Testis (tissue), 3 donors: Measurements from ENCODE around the gene RPLP2. TPM values are rescaled to one million over a fixed set of nuclear protein-coding genes. Genes with fewer than 3 reads are reported as not detected.

Source experiments
- DNase-seq: peaks from one replicate; pipeline ENCODE4 v3.0.0-alpha.2; 2019
- H3K27ac ChIP-seq, 2 donors: fragments of 200-600 bp; sonication (generic); one replicate each; pipeline ENCODE4 v1.5.1; 2019
- H3K27me3 ChIP-seq: fragments of 200-600 bp; sonication (generic); one replicate; pipeline ENCODE4 v1.5.1; 2019
- H3K36me3 ChIP-seq: fragments of 200-600 bp; sonication (generic); one replicate; pipeline ENCODE4 v1.5.1; 2017; ENCODE audit warnings: low read depth; ENCODE audit errors: missing control alignments
- H3K4me1 ChIP-seq: fragments of 200-600 bp; sonication (generic); one replicate; pipeline ENCODE4 v1.5.1; 2019
- H3K4me3 ChIP-seq, 2 donors: fragments of 200-600 bp; sonication (generic); one replicate each; pipeline ENCODE4 v1.5.1; 2017 to 2019
- H3K9me3 ChIP-seq: fragments of 200-600 bp; sonication (generic); one replicate; pipeline ENCODE4 v1.5.1; 2017
- POLR2A ChIP-seq: fragments of 450-650 bp; IDR thresholded peaks from one replicate; pipeline ENCODE4 v1.6.1; 2017; ENCODE audit warnings: antibody characterized with exemption, mild to moderate bottlenecking, moderate library complexity
- WGBS, 2 donors: methylation state at CpG; one replicate each; pipeline ENCODE4 v1.1.5; 2018; 5-methylcytosine and 5-hydroxymethylcytosine counted together
- intact Hi-C: fragments of 100-400 bp; cut with DNase I; formaldehyde crosslinking; loops from one replicate; pipeline ENCODE4 v1.15.1; 2023; ENCODE audit warnings: low total_unique reads
- polyA plus RNA-seq: library from polyadenylated mRNA; stranded (reverse); fragments of 350-450 nt; fragmentation: Illumina TruSeq; extraction: RNeasy Lipid Tissue Mini Kit (QIAGEN cat#74804); gene quantifications from one replicate; pipeline ENCODE4 v1.2.3, GENCODE V29; 2014; ENCODE audit warnings: low read depth, low replicate concordance; ENCODE audit not compliant: insufficient read depth
- total RNA-seq, 2 donors: library from RNA; depleted of rRNA; stranded (reverse); fragments of >200 nt; gene quantifications; one replicate each; pipeline ENCODE4 v1.2.3, GENCODE V29; 2016
- TF ChIP-seq, protein P1 (sequence below), 3 experiments: fragments of 450-650 bp in 2 of 3; fragments of 200-600 bp in 1 of 3; sonication (generic) in 1 of 3; IDR thresholded peaks; one replicate each; pipeline ENCODE4 v1.5.1; 2016 to 2019; ENCODE audit warnings: antibody characterized with exemption in 3 of 3, mild to moderate bottlenecking in 2 of 3, moderate library complexity in 1 of 3

The RPLP2 gene
- total and polyA plus RNA-seq, 3 donors from 2014 or later: 193 to 943 (median 864) TPM

DNA sequence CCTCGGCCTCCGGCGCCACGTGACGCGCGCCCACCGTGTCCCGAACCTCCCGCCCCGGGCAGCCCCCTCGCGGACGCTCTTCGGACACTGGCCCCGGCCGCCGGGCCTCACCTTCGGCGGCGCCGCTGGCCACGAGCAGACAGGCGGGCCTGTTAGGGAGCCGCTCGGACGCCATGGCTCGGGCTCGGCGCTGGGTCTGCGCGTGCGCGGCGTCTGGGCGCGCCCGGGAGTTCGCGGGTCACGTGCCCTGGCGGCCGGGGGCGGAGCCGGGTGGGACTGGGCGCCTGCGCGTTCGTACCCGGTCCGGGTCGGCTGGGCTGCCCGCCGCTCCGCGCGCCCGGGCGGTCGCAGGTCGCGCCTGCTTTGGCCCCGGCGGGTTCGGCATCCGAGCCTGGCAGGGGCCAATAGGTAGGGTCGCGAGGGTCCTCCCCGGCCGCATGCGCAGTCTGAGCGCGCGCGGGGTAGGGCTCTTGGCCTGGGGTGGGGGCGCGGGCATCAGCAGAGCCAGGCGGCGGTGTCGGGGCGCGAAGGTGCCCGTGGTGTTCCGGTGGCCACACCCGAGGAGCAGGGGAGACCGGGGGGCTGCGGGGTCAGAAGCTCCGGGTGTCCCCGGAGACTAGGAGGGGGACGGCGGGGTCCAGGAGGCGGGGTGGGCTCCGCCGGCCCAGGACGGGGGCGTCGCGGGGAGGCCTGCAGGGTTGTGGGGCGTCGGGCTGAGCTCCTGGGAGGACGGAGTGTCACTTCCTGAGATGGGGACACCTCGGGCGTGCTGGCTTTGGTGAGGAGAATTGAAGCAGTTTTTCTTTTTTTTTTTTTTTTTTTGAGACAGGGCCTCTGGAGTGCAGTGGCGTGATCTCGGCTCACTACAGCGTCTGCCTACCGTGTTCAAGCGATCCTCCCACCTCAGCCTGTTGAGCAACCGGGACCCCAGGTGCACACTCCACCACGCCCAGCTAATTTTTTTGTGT, 32.2 kb upstream of the RPLP2 start, which contains the start of gene GATD1:
GATD1 (minus strand) TSS at position 200 of the 968 bp plus-strand sequence; CDS start at position 175, 25 bp downstream.
- no peaks in the 10 kb centered on the region for H3K36me3 ChIP-seq
- TF ChIP-seq POLR2A: peak; percentile 23
- TF ChIP-seq, protein P1, sequence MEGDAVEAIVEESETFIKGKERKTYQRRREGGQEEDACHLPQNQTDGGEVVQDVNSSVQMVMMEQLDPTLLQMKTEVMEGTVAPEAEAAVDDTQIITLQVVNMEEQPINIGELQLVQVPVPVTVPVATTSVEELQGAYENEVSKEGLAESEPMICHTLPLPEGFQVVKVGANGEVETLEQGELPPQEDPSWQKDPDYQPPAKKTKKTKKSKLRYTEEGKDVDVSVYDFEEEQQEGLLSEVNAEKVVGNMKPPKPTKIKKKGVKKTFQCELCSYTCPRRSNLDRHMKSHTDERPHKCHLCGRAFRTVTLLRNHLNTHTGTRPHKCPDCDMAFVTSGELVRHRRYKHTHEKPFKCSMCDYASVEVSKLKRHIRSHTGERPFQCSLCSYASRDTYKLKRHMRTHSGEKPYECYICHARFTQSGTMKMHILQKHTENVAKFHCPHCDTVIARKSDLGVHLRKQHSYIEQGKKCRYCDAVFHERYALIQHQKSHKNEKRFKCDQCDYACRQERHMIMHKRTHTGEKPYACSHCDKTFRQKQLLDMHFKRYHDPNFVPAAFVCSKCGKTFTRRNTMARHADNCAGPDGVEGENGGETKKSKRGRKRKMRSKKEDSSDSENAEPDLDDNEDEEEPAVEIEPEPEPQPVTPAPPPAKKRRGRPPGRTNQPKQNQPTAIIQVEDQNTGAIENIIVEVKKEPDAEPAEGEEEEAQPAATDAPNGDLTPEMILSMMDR (IDR thresholded peaks at IDR 0.05): no peak
- H3K27ac ChIP-seq: peak within 1 kb of the TSS; percentile 82 to 86
- WGBS, 2 donors: 2 to 3% methylated on average over 25 to 72 of the region's 110 CpGs
- H3K27me3 ChIP-seq: no peaks in the 10 kb centered on the region
- peak within 1 kb of the TSS; percentile 67 to 97 for H3K4me3 ChIP-seq
- peak; percentile 91 for DNase-seq
- H3K9me3 ChIP-seq: no peaks in the 10 kb centered on the region
- intact Hi-C loops: no loop called here
- peaks cover 27% of the 10 kb centered on the region for H3K4me1 ChIP-seq

DNA sequence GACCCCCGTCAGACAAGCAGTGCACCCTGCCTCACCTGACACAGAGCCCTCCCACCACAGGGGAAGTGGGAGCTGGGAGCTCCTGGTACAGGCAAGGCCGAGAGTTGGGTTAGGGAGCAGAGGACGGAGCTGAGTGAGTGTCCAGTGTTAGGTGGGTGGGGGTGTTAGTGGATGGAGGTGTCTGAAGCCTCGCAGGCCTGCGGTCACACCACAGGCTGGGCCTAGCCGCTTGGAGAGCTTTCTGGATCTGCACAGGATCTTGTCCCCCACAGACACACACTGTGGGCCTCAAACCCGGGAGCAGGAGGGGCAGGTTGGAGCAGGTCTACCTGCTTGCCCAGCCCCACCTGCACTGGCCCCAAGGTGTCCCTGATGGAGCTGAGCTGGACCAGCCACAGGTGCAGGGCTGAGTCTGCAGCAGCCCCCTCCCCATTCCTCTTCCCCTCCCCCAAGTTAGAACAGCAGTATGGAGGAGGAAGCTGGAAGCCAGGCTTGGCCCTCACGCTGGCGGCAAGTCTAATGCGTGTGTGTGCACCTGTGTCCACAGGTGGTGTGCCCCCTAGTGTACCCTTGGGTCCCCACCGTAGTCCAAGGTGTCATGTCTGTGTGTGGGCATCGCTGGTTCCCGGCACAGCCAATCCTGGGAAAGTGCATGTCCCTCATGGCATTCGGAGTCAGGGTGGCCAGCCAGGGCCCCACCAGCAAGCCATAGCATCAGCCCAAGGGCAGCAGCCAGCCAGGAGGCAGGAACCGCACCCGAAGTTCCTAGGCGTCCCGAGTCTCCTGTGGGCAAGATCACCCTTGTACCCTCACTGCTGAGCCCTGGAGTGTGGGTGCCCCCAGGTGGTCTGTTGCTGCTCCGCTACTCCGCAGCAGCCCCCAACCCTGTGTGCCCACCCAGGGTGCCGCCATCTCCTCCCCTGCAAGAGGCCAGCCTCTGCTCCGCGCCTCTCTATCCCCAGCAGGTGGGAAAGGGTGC, 30.5 kb upstream of the RPLP2 start:
- intact Hi-C loops: no loop called here
- WGBS, 2 donors: 84 to 93% methylated on average over 12 to 23 of the region's 23 CpGs
- TF ChIP-seq POLR2A: no peak
- TF ChIP-seq, protein P1 (IDR thresholded peaks at IDR 0.05): no peak
- Histone ChIP-seq H3K4me3 (no peak overlapping the region), H3K9me3 (no peaks in the 10 kb centered on the region), H3K4me1 (peaks cover 23% of the 10 kb centered on the region), H3K27me3 (no peaks in the 10 kb centered on the region), H3K27ac (no peak overlapping the region), H3K36me3 (no peaks in the 10 kb centered on the region)
- DNase-seq: no peak

DNA sequence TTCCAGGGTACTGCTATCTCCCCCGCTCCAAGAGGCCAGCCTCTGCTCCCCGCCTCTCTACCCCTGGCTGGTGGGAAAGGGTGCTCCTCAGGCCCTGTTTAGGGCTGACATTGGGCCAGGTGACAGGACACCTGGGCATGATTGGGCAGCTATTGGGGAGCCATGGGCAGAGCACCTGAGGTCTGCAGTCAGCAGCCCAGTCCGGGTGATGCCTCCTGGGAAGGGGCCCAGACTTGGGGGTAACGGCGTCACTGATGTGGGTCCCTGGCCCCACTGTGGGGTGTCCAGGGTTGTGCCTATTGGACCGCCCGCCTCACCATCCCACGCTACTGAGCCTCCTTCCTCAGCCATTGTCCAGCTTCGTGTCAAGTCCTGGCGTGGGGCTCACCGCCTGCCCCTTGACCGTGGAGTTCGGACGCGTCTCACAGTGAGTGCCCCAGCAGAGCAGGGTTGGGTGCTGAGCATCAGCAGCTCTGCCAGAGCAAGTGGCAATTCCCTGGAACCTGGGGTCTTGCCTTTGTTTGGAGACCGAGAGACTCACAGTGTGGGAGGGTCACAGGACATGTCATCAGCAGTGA, 29.7 kb upstream of the RPLP2 start:
- Histone ChIP-seq H3K4me3 (no peak overlapping the region), H3K4me1 (peaks cover 21% of the 10 kb centered on the region), H3K36me3 (no peaks in the 10 kb centered on the region), H3K9me3 (no peaks in the 10 kb centered on the region), H3K27ac (no peak overlapping the region), H3K27me3 (no peaks in the 10 kb centered on the region)
- WGBS, 2 donors: 91 to 95% methylated on average over 11 to 16 of the region's 16 CpGs
- no peak for TF ChIP-seq POLR2A
- TF ChIP-seq, protein P1 (IDR thresholded peaks at IDR 0.05): no peak
- DNase-seq: no peak
- intact Hi-C loops: no loop called here

DNA sequence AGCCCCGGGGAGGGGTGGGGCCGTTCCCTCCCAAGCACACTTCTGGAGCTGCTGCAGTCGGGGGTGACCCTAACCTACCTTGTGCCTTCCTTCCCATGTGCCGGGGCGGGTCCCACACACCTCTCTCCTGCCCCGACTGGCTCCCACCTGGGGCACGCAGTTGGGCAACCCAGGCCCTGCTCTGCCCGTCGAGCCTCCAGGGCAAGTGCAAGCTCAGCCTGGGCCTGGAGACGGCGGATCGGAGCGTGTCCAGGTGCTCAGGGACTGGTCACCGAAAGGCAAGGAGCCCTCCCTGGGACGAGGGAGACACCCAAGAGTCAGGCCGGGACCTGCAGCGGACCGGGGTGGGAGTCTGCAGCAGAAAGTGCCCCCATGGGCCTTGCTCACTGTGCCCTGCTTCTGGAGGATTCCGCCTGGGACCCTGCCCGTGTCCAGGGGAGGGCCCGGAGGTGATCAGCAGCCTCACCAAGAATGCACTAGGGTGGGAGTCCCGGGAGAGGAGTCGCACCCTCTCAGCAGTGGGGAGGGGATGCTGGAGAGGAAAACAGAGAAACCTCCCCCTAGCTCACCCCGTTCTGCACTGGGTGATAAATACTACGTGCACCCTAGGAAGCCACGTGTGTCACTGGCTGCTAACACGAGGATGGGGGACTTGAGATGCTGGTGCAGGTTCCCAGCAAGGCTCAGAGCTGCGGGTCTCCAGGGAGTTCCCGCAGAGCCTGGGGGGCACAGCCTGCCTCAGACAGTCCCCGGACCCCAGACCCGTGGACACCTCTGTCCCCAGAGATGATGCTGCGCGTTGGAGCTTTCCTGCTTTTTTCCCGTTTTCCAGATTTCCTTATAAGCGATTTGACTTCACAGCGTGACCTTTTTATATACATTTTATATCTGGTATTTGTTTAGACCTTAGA, 27.2 kb upstream of the RPLP2 start:
- 68 to 92% methylated on average over 16 to 31 of the region's 36 CpGs for WGBS, 2 donors
- H3K4me1 ChIP-seq: peaks cover 8% of the 10 kb centered on the region
- intact Hi-C loops: no loop called here
- no peak for DNase-seq
- no peaks in the 10 kb centered on the region for H3K27me3 ChIP-seq
- H3K36me3 ChIP-seq: no peaks in the 10 kb centered on the region
- H3K9me3 ChIP-seq: no peaks in the 10 kb centered on the region
- no peak for TF ChIP-seq POLR2A
- TF ChIP-seq, protein P1 (IDR thresholded peaks at IDR 0.05): no peak
- no peak overlapping the region for H3K27ac ChIP-seq
- no peak overlapping the region for H3K4me3 ChIP-seq
